GM20431 (cell line): ENCODE measurements around the gene TRAPPC12.
"Not testable (repeated sequence)": the region's sequence is repeated elsewhere in the genome, so short reads cannot be mapped to it uniquely, and the experiment has no call there.

Experiments
- in situ Hi-C: fragments of 300-500 bp; cut with MseI, MboI; formaldehyde crosslinking; loops from one replicate; pipeline ENCODE4 v1.15.0; 2020; ENCODE audit warnings: low sequenced_read_pairs; ENCODE audit not compliant: unreplicated experiment

TRAPPC12 gene

GRCh38 chr2:3450385-3451010, 71.0 kb downstream of the TRAPPC12 start:
- in situ Hi-C loops, result no loop called here

DNA sequence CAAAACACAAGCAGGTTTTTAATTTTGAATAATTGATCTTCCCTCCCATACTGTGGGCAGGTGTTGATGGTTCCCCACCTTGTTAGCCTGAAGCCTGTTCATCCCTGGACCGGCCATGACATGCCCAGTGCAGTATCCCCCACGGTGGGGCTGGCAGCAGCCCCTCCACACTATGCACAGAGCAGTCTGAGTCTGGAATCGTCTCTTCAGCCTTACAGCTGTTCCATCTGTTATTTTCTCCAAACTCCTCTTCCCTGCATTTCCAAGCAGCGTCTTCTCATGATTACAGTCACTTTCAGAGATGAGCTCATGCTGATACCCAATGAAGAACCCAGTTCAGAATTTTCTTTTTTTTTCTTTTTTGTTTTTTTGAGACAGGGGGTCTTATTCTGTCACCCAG, 71.7 kb downstream of the TRAPPC12 start:
- in situ Hi-C loops, result no loop called here

DNA sequence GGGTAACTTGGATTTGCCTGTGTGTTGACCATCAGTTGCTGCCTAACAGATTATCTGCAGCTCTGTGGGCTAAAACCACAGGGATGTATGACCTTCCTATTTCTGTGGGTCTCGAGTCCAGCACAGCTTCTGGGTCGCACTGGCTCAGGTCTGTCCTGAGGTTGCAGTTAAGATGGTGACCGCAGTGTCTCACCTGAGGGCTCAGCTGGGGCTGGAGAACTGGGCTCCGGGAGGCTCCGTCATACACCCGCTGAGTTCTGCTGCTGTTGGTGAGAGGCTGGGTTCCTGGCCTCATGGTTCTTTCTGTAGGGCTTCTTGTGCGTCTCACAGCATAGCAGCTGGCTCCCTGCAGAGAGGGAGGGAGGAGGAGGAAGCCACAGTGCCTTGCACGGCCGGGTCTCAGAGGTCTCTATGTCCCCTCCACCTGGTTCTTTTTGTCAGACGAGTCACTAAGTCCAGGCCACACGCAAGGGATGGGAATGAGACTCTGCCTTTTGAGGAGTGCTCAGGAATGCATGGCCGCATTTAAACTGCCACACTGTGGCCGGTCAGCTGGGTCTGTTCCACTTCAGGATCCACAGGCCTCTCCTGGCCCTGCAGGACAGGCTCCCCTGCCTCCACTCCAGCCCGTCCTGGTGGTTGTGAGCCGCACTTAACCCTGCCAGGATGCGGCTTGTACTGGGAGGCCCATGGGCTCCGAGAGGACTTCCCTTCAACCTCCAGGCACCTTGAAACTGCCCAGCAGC, 72.6 kb downstream of the TRAPPC12 start:
- in situ Hi-C loops, result no loop called here

- in situ Hi-C loops, result no loop called here
Measured at GRCh38 chr2:3453190-3453999, 73.9 kb downstream of the TRAPPC12 start.

DNA sequence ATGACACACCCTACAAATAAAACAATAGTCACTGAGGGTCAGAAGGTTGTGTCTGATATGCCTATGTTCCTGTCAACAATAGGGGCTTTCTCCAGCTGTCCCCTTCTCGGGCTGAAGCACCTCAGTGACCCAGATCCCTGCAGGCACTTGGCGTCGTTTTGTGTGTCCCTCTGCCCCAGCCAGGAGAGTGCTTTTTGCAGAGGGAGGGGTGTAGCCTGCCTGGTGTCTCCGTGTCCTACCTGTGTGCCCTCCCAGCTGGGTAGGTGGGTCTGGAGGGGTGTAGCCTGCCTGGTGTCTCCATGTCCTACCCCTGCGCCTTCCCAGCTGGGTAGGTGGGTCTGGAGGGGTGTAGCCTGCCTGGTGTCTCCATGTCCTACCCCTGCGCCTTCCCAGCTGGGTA, 74.5 kb downstream of the TRAPPC12 start:
- in situ Hi-C loops, result not testable (repeated sequence)

- in situ Hi-C loops, result no loop called here
Measured at GRCh38 chr2:3454802-3455201, 75.3 kb downstream of the TRAPPC12 start.

- in situ Hi-C loops, result no loop called here
Measured at GRCh38 chr2:3456125-3456524, 76.6 kb downstream of the TRAPPC12 start.

- in situ Hi-C loops, result no loop called here
Measured at GRCh38 chr2:3457524-3458395, 78.3 kb downstream of the TRAPPC12 start.

GRCh38 chr2:3458396-3459184, 79.1 kb downstream of the TRAPPC12 start:
- in situ Hi-C loops, result no loop called here

DNA sequence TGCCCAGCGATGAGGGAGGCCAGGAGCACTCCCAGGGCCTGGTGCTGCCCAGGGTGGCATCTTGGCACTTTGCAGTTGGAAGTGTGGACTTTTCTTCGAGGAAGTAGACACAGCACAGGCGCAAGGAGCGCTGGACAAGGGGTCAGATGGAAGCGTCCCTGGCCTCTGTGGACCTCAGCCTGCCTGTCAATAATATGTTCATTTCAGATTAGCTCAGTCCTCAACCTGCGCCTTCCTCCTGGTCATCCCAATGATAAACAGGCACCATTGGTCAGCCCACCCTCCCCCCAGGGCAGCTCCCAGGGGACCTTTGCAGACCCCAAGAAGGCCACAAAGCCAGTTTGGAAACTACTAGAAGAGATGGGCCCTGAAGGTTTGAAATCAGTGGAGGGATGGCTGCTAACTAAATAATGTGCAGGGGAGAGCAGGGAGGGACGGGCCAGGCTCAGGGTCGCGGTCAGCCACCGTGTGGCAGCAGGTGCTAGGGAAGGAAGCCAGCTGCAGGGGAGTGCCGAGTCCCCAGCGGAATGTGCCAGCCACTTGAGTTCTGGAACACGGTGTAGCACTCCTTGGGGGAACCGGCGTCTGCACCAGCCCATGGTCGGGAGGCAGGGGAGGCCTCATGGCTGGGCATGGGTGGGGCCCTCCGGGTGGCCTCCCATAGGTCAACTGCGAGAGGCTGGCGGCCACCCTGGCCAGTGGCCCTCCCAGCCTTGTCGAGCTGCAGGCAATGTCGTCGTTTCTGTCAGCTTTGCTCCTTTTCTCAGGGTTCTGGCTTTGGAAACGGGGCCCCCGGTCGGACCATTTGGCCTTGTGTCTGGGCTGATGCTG, 79.9 kb downstream of the TRAPPC12 start:
- in situ Hi-C loops, result no loop called here

DNA sequence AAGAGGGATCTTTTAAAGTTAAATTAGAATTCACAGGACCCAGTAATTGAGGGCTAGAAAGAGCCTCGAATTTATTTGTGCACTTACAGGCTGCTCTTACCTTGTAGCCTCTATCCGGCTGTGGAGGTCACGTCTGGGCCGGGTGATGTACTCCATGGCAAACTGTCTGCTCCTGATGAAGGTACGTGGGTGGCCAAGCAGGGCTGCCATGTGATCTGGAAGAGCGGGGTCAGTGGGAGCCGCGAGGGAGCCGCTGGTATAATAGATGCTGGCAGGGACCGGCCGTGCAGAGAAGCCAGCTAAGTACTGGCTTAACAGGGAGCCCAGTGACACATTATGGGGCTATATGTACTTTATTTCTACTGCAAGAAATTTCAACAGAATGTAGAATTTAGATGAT, 80.7 kb downstream of the TRAPPC12 start:
- in situ Hi-C loops, result no loop called here

DNA sequence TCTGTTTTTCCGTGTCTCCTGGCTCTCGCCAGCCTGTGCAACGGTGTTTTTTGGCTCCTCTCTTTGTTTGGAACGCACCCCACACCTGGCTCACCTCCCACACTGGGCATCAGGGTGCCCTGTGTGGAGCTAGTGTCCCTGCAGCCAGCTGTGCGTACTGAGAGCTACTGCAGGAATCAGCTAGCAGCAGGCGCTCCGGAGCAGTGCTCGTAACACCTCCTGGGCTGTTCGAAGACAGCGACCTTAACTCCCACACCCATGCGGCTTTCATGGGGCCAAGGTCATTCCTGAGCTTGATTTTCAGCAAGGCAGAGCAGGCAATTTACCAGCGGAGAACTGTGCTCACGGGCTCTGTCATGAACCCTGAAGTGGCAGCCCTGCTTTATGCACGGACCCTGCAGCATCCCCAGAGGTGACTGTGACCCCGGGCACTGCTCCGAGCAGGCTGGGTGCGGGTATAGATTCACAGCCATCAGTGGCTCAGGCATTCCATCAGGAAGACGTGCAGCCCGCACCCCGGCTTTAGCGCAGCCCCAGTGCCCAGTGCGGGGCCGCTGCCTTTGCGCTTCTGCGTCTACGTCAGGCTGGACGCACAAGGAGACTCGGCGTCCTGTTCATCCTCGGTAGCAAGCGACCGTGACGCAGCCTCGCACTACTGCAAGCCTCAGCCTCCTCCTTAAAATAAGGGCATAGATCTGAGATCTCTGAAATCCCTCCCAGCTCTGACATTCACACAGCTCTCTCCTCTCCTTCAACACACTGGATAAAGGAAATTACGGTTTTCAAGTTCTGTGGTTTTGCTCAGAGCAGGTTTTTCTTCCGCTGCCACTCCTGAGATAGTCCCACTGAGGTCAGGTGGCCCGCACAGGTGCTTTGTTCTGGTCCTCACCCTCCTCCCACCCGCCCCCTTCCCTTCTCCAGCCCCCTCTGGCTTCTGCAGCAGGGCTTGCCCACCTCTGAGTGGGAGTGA, 81.6 kb downstream of the TRAPPC12 start:
- in situ Hi-C loops, result no loop called here

DNA sequence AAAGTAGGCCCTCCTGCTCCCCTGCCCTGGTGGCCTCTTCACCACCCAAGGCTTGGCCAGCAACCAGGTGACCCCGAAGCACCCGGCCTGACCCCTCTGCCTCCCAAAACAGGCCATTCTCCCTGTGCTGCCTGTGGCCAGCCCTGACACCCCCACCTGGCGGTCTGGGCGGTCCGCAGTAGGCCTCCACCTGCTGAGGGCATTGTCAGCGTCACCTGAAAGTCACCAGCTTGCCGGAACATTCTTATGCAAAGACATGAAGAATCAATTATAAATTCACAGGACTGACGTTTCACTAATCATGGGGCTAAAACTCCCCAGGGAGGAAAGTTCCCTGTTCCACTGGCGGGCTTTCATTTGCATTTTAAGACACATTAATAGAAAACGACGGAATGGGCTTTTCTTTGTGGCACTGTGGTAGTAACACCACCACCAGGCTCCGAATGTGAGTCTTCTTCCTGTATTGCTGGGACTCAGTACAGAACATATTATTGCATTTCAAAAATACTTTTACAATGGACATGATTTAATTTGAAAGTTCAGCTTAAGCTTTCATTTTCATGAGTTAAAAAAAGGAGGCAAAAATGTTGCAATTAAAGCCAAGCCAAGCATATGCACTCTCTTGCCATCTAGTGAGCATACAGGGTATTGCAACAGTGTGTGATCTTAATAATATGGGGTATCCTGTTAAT, 82.5 kb downstream of the TRAPPC12 start:
- in situ Hi-C loops, result no loop called here

DNA sequence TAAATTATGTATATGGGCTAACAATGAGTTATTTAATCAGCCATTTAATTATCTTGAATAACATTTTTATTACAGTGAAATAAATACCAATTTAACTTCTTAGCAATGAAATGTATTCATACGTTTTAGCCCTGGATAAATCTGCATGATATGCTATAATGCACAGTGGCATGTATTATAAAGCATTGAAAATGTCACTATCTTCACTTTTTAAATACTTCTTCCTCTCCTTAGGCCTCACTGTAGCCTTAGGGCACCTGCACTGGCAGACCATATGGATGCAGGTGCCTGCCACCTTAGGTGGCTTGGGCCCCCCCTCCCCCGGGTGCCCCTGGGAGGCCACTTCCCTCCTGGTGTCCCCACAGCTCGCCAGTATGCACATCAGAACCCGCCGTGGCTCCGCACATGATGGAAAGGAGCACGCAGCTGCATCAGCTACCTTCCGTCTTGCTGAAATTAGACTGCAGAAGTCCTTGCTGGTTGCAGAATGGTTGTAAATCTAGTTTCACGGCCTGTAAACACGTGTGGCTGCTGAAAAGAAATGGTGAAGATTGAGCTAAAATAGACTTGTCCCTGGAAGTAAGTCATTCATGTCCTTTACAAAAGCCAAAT, 83.1 kb downstream of the TRAPPC12 start:
- in situ Hi-C loops, result no loop called here

DNA sequence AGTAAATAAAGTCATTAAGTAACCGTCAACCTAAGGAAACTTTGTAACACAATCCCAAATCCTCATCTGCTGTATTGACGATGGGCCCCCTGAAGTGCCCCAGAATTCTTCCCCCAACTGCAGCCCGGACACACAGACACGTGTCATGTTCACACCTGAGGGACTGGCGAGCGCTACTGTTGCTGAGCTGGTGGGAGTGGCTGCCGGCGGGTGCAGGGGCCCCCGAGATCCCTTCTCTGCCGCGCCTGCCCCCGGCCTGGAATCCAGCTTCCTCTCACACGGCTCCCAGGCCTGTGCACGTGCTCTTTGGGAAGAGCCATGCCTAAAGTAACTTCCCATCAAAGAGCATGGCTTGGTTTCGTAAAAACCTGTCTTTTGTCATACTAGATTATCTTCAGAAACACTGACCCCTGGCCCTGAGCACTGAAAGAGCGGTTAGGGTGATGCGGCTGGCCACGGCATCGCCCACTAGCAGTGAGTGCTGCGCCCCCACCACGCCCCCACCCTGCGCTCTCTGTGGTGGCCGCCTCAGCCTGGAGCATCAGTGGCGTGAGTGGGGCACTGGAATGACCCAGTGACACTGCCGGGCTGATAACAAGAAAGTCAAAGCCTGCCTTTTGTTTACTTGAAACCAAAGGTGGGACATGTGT, 83.8 kb downstream of the TRAPPC12 start:
- in situ Hi-C loops, result no loop called here

DNA sequence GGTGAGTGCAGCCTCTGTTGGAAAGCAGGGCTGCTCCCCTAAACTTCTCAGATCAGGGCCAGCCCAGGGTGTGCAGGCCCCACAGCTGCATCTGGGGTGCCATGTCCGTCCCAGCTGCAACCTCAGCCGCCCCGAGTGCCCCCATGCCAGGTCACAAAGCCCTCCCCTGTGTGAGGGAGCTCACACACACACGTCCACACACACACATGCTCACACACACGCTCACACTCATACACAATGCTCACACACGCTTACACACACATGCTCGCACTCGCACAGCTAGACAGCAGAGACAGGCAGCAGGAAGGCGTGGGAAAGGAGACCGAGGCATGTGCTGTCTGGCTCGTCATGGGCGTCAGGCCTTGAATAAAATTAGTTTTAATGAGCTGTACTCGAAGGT, 84.5 kb downstream of the TRAPPC12 start:
- in situ Hi-C loops, result no loop called here
